PC-9 (cell line): Measurements from ENCODE around the gene NINJ1. TPM values are rescaled to one million over a fixed set of nuclear protein-coding genes. Genes with fewer than 3 reads are reported as not detected.

Source experiments
- BruUV-seq: library from RNA; stranded (reverse); fragments of 400-500 nt; replicated peaks from 2 replicates; lab custom pipeline; 2021; lab: Mats Ljungman, UMichigan
- CTCF ChIA-PET: fragments of 300-600 bp; sonication (Branson Sonifier 250); formaldehyde crosslinking; loops from one replicate; lab custom pipeline; 2022; ENCODE audit warnings: antibody characterized with exemption; lab: Charles Lee
- POLR2A ChIA-PET: fragments of 300-600 bp; sonication (Branson Sonifier 250); formaldehyde crosslinking; loops from one replicate; lab custom pipeline; 2022; ENCODE audit warnings: antibody characterized with exemption; ENCODE audit not compliant: unreplicated experiment; lab: Charles Lee
- DNase-seq, 2 experiments: peaks; one replicate each; pipeline versions ENCODE4 v3.0.0 to v3.0.0-alpha.2; 2015 to 2022; ENCODE audit warnings: mixed read lengths in 1 of 2
- H2AFZ ChIP-seq: fragments of 200-600 bp; sonication (generic); 2 replicates; pipeline ENCODE4 v1.8.1; 2017; ENCODE audit warnings: antibody characterized with exemption
- H3F3A ChIP-seq: fragments of 200-600 bp; sonication (generic); 2 replicates; pipeline ENCODE4 v1.8.1; 2017; ENCODE audit warnings: antibody characterized with exemption, mild to moderate bottlenecking, low read depth; ENCODE audit not compliant: insufficient read depth
- H3K27ac ChIP-seq: fragments of 200-600 bp; sonication (generic); 2 replicates; pipeline ENCODE4 v1.6.1; 2016; ENCODE audit warnings: mixed run types
- H3K27me3 ChIP-seq: fragments of 200-600 bp; sonication (generic); 2 replicates; pipeline ENCODE4 v1.6.1; 2016; ENCODE audit warnings: low read depth, mixed run types; ENCODE audit not compliant: insufficient read depth
- H3K36me3 ChIP-seq: fragments of 200-600 bp; sonication (generic); 2 replicates; pipeline ENCODE4 v1.6.1; 2016; ENCODE audit warnings: low read depth, mixed run types
- H3K4me1 ChIP-seq: fragments of 200-600 bp; sonication (generic); replicated peaks from 2 replicates; pipeline ENCODE4 v1.6.1; 2016; ENCODE audit warnings: mixed run types; ENCODE audit not compliant: insufficient read depth
- H3K4me2 ChIP-seq: fragments of 200-600 bp; sonication (generic); 2 replicates; pipeline ENCODE4 v1.6.1; 2017; ENCODE audit warnings: mixed run types
- H3K4me3 ChIP-seq: fragments of 200-600 bp; sonication (generic); 2 replicates; pipeline ENCODE4 v1.6.1; 2016; ENCODE audit warnings: mixed run types
- H3K79me2 ChIP-seq: fragments of 200-600 bp; sonication (generic); 2 replicates; pipeline ENCODE4 v1.6.1; 2017; ENCODE audit warnings: low read depth, mixed run types
- H3K9me2 ChIP-seq: fragments of 200-600 bp; sonication (generic); 2 replicates; pipeline ENCODE4 v1.8.1; 2017; ENCODE audit warnings: mild to moderate bottlenecking; ENCODE audit not compliant: insufficient read depth
- H3K9me3 ChIP-seq: fragments of 200-600 bp; sonication (generic); 2 replicates; pipeline ENCODE4 v1.8.1; 2016; ENCODE audit warnings: low read depth; ENCODE audit not compliant: insufficient read depth
- H4K20me1 ChIP-seq: fragments of 200-600 bp; sonication (generic); 2 replicates; pipeline ENCODE4 v1.8.1; 2017; ENCODE audit not compliant: insufficient read depth
- EZH2 ChIP-seq: fragments of 200-600 bp; sonication (generic); IDR thresholded peaks from 2 replicates; pipeline ENCODE4 v1.8.0; 2017; ENCODE audit warnings: antibody characterized with exemption, low read depth
- intact Hi-C: fragments of 100-400 bp; cut with micrococcal nuclease; formaldehyde crosslinking; loops from one replicate; pipeline ENCODE4 v1.10.0; 2022; ENCODE audit not compliant: unreplicated experiment
- total RNA-seq: library from RNA; stranded (reverse); gene quantifications from 2 replicates; pipeline ENCODE4 v1.2.3, GENCODE V29; 2021
- TF ChIP-seq, protein P1 (sequence below): fragments of 200-600 bp; sonication (generic); conservative IDR thresholded peaks from 2 replicates; pipeline ENCODE4 v1.6.1; 2017; ENCODE audit warnings: mixed run types, antibody characterized with exemption, mild to moderate bottlenecking, moderate library complexity

The NINJ1 gene
- total RNA-seq, 1 experiment from 2014 or later, result 115 TPM

DNA sequence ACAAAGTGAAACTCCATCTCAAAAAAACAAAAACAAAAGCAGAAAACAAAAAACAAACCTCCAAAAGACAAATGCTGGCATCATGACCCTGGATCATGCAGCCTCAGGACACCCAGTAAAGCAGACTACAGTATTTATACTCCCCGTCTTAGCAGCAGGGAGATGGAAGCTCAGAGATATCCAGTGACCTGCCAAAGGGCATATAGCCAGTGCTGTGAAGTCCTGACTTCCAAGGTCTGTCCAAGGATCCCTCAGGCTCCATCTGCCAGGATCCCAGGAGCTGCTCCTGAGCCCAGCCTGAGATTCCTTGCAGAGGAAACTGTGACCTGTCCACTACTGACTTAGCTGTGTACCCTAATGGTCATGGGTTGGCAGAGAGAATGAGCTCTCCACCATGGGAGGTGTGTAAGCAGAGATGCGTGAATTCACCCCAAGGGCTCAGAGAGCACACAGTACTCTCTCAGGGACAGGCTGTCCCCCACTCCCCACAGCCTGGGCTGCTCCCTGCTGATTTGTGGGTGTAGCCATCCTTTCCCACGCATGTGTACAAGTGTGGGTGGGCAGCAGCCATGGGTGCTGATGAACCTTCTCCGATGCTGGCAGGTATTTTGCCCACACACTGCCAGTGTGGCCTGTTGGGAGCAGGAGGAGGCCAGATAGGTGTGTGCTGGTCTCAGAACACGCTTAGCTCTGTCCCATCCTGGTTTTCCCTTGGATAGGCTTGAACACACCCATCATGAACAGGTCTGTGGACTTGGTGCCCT is 47.8 kb upstream of the NINJ1 start:
- intact Hi-C loops, result loop anchor here (5.0 kb wide), 1 partner anchor 40 kb away; no protein-coding TSS in a partner anchor
- Histone ChIP-seq H4K20me1 (no peaks in the 10 kb centered on the region), H3K4me2 (no peak overlapping the region), H3K27ac (no peak overlapping the region), H3K9me3 (no peaks in the 10 kb centered on the region), H3K4me1 (peaks cover 8% of the 10 kb centered on the region; the same call in 1 of the 2 replicates), H3K4me3 (no peak overlapping the region), H3F3A (0 out of 2 replicates have a peak, but pooled peaks cover 2% of the 10 kb centered on the region), H3K27me3 (no peaks in the 10 kb centered on the region), H3K79me2 (peaks cover 6% of the 10 kb centered on the region; the same call in 1 of the 2 replicates), H3K9me2 (no peaks in the 10 kb centered on the region), H2AFZ (no peak overlapping the region), H3K36me3 (no peaks in the 10 kb centered on the region)
- no peak for TF ChIP-seq EZH2
- TF ChIP-seq, protein P1, sequence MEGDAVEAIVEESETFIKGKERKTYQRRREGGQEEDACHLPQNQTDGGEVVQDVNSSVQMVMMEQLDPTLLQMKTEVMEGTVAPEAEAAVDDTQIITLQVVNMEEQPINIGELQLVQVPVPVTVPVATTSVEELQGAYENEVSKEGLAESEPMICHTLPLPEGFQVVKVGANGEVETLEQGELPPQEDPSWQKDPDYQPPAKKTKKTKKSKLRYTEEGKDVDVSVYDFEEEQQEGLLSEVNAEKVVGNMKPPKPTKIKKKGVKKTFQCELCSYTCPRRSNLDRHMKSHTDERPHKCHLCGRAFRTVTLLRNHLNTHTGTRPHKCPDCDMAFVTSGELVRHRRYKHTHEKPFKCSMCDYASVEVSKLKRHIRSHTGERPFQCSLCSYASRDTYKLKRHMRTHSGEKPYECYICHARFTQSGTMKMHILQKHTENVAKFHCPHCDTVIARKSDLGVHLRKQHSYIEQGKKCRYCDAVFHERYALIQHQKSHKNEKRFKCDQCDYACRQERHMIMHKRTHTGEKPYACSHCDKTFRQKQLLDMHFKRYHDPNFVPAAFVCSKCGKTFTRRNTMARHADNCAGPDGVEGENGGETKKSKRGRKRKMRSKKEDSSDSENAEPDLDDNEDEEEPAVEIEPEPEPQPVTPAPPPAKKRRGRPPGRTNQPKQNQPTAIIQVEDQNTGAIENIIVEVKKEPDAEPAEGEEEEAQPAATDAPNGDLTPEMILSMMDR, result no peak
- ChIA-PET CTCF (no interaction called here), POLR2A (interaction anchor here (0.6 kb wide), 1 partner anchor 1556 kb away, joined by 6 read pairs; no protein-coding TSS in a partner anchor)
- DNase-seq, result no peak
- BruUV-seq, result no TSS peak

DNA sequence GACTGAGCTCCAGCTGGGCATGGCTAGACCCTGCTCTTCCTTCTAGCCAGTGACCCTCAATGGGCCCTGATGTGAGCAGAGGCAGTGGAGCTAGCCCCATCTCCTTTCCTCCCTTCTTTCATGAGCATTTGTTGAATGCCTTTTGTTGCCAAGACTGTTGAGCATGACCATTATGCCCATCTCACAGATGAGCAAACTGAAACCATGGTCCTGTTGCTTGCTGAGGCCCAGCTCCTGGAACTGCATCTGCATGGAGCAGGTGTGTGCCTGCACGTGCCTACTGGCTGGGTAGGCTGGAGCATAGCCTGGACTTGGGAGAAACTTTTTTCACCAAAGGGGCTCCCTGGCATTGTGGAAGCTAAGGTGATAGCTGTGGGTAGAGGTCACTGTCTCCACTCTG is 46.9 kb upstream of the NINJ1 start:
- POLR2A ChIA-PET, result no interaction called here
- TF ChIP-seq EZH2, result no peak
- TF ChIP-seq, protein P1, result no peak
- Histone ChIP-seq H2AFZ (no peak overlapping the region), H3K4me3 (no peak overlapping the region), H3F3A (0 out of 2 replicates have a peak, but pooled peaks cover under 1% of the 10 kb centered on the region), H3K4me2 (no peak overlapping the region), H3K9me2 (no peaks in the 10 kb centered on the region), H4K20me1 (no peaks in the 10 kb centered on the region), H3K27ac (no peak overlapping the region), H3K9me3 (no peaks in the 10 kb centered on the region), H3K36me3 (no peaks in the 10 kb centered on the region), H3K27me3 (no peaks in the 10 kb centered on the region), H3K79me2 (peaks cover 6% of the 10 kb centered on the region; the same call in 1 of the 2 replicates), H3K4me1 (peaks cover 8% of the 10 kb centered on the region; the same call in 1 of the 2 replicates)
- intact Hi-C loops, result loop anchor here (5.0 kb wide), 1 partner anchor 41 kb away; no protein-coding TSS in a partner anchor
- no TSS peak for BruUV-seq
- DNase-seq, result no peak
- CTCF ChIA-PET, result no interaction called here

DNA sequence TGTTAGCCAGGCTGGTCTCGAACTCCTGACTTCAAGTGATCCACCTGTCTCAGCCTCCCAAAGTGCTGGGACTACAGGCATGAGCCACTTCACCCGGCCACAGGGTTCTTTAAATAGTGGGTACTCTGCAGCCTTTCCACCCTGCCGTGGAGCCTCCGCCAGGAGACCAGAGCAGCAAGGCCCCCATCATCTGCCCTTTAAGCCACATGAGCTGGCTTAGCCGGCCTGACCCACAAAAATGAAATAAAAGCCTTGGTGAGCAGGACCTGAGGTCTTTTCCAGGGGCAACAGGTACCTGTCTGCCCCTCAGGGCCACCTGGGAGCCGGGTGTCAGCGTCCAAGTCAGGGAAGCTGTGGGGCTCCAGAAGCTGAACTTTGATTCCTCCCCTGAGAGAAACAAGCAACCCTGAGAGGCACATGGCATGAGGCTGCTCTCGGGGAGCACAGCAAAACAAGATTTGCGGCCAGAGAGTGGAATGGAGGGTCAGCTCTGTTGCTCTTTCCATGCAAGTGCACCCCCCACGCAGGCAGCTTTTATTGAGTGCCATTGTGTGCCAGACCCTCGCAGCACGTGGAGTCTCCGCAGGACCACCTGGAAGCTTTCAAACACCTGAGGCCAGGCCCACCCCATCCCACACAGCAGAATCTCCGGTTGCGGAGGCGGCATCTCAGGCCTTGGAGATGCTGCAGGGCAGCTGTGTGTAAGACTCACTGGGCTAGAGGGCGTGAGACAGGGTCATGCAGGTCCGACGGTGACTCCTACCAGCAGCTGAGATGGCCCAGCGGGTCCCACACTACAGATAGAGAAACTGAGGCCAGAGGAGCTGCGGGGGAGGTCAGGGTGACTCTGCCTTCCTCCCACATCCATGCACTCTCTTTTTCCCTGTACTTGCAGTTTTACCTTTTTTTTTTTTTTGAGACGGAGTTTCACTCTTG is 45.1 kb upstream of the NINJ1 start:
- no peak for TF ChIP-seq EZH2
- TF ChIP-seq, protein P1, result no peak
- Histone ChIP-seq H3K4me2 (no peak overlapping the region), H3F3A (no peaks in the 10 kb centered on the region), H3K36me3 (no peaks in the 10 kb centered on the region), H3K4me3 (no peak overlapping the region), H3K27me3 (no peaks in the 10 kb centered on the region), H3K9me3 (no peaks in the 10 kb centered on the region), H3K79me2 (no peaks in the 10 kb centered on the region), H3K27ac (no peak overlapping the region), H2AFZ (no peak overlapping the region), H3K9me2 (no peaks in the 10 kb centered on the region), H4K20me1 (no peaks in the 10 kb centered on the region), H3K4me1 (0 out of 2 replicates have a peak, but pooled peaks cover 8% of the 10 kb centered on the region)
- BruUV-seq, result no TSS peak
- intact Hi-C loops, result no loop called here
- CTCF ChIA-PET, result interaction anchor here (0.6 kb wide), 1 partner anchor 62 kb away, joined by 3 read pairs; no protein-coding TSS in a partner anchor
- DNase-seq, result no peak
- POLR2A ChIA-PET, result no interaction called here
